ENCODE data around the gene ZNF175. TPM values are rescaled to one million over a fixed set of nuclear protein-coding genes. Genes with fewer than 3 reads are reported as not detected.

ZNF175 gene
- 53.3 and 97.8 TPM in 2 replicates for total RNA-seq (2011; cell fraction: chromatin; rRNA removed; ENCODE audit: low replicate concordance)
- total RNA-seq (2011; cell fraction: nucleolus; rRNA removed), result 31.9 and 40.5 TPM in 2 replicates
- 60.0 and 79.1 TPM in 2 replicates for total RNA-seq (2011; cell fraction: nucleoplasm; rRNA removed)
- total RNA-seq (2014; rRNA removed) (5.8 and 6.6 TPM in 2 replicates), total RNA-seq (2014; rRNA removed; fragmentation: Illumina TruSeq; extraction: Trizol) (19.0 and 22.1 TPM in 2 replicates), total RNA-seq (2015; rRNA removed; fragmentation: Illumina TruSeq; extraction: Trizol) (13.9 and 14.0 TPM in 2 replicates), total RNA-seq (2021) (19.5 and 23.7 TPM in 2 replicates), polyA plus RNA-seq (2011; rRNA removed) (37.1 and 37.9 TPM in 2 replicates), polyA plus RNA-seq (2014; fragmentation: Illumina TruSeq; extraction: Trizol) (17.5 and 21.4 TPM in 2 replicates), polyA plus RNA-seq (2014; fragmentation: Nextera tagmentation; extraction: Ambion mirVana) (1 to 10 TPM; 3.7 to 4.4 TPM), polyA plus RNA-seq (2014; rRNA removed) (11.1 and 12.8 TPM in 2 replicates), polyA minus RNA-seq (2011; rRNA and poly(A)+ RNA removed) (38.3 and 54.3 TPM in 2 replicates), Bru-seq, nascent RNA (percentile 91 among the genes with signal in this experiment), BruChase-seq, experiment 1, labeled RNA remaining after a 2-hour chase (percentile 92 among the genes with signal in this experiment), BruChase-seq, experiment 2, labeled RNA remaining after a 6-hour chase (percentile 91 among the genes with signal in this experiment)
- 5.6 and 11.8 TPM in 2 replicates for polyA plus RNA-seq (2011; cell fraction: cytosol; rRNA removed)
- polyA plus RNA-seq (2011; cell fraction: nucleus; rRNA removed), result 40.2 and 52.7 TPM in 2 replicates
- polyA plus RNA-seq (2012), result 23.6 and 33.7 TPM in 2 replicates
- polyA minus RNA-seq (2011; cell fraction: cytosol; rRNA and poly(A)+ RNA removed), result 13.5 and 26.7 TPM in 2 replicates
- polyA minus RNA-seq (2011; cell fraction: nucleus; rRNA and poly(A)+ RNA removed), result 19.4 and 42.9 TPM in 2 replicates
- long read RNA-seq, experiment 1, full-length matches to known transcripts, result 11 of 31 reads
- long read RNA-seq, experiment 1, partial matches to known transcripts, result 4 of 31 reads
- long read RNA-seq, experiment 1, other reads (novel, unspliced or antisense), result 16 of 31 reads
- long read RNA-seq, experiment 2, full-length matches to known transcripts, result 4 of 14 reads
- long read RNA-seq, experiment 2, partial matches to known transcripts, result 0 of 14 reads
- long read RNA-seq, experiment 2, other reads (novel, unspliced or antisense), result 10 of 14 reads
- long read RNA-seq, experiment 3, partial matches to known transcripts, result 0 of 1 reads
- long read RNA-seq, experiment 3, other reads (novel, unspliced or antisense), result 1 of 1 reads

DNA sequence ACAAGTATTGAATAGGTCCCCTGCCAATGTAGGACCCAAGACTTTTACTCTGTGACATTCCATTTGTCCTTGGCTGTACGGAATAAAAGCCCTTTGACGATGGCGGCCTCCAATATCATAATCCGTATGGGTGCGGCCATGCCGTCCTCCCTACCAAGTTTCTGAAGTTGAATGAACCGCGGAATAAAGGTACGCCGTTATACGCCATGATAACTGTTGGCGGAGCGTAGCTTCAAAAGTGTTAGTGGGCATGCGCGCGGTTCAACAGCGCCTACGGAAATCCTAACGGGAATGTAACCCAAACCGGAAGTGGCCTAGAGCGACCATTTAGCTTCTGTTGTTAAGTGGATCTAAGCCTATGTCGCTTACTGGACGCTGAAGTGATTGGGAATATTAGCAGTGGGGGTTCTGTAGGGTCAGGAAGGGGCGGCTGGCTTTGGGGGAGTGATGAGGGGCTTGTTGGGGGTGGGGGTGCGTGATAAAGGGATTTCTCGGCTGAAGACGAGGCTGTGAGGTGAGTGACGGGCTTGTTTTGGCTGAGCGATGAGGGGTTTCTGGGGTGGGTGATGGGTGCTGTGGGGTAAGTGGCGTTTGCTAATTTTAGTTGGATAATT, at the start of gene ZNF175:
Gene ZNF175 (plus strand): TSS at position 322 of the 614 bp plus-strand sequence. CDS start 2,047 bp downstream, outside the sequence.
- no peaks in the 10 kb centered on the region for H4K20me1 ChIP-seq (replicated peaks; ENCODE audit: control insufficient read depth, insufficient read depth, low read length)
- H3K27ac ChIP-seq (ENCODE audit: extremely low read depth, low read depth, low read length), result peak within 1 kb of the TSS; percentile 76
- WGBS (ENCODE audit: insufficient coverage, low coverage, missing lambda C conversion rate), result under 1% methylated on average over 29 of the region's 30 CpGs
- ChIA-PET CTCF (ENCODE audit: low intra/inter-chr PET ratio) (no interaction called here), POLR2A (interaction anchor here (0.7 to 1.9 kb wide), 6 partner anchors 10 to 130 kb away, joined by 3 to 16 read pairs (median 4); no protein-coding TSS in a partner anchor)
- H3K9me1 ChIP-seq (ENCODE audit: control insufficient read depth, insufficient read depth, low read length), result no peaks in the 10 kb centered on the region
- H2AFZ ChIP-seq (ENCODE audit: low read depth, low read length), result peak within 1 kb of the TSS; percentile 88
- DNase-seq (ENCODE audit: extremely low read depth in 1 of 4, low spot score in 3 of 4), result peak; percentile 79 to 98 (median 82)
- in situ Hi-C loops (cut with MboI) (no loop called here), intact Hi-C loops (cut with micrococcal nuclease) (no loop called here)
- peaks cover 14 to 54% of the 10 kb centered on the region in 2 experiments for H3K4me1 ChIP-seq (replicated peaks in 1 of 2; ENCODE audit: control insufficient read depth in 2 of 2, insufficient read depth in 2 of 2, low read length in 2 of 2)
- peak; percentile 97 for FAIRE-seq
- BruUV-seq (replicated peaks), result no TSS peak
- peaks cover 51% of the 10 kb centered on the region for H3K79me2 ChIP-seq (ENCODE audit: control insufficient read depth, insufficient read depth, low read length)
- H3K4me2 ChIP-seq (ENCODE audit: insufficient read depth, low read length), result peak within 1 kb of the TSS; percentile 97
- peak within 1 kb of the TSS; percentile 66 to 86; a peak in 3 of 4 replicates for H3K9ac ChIP-seq (ENCODE audit: insufficient read depth in 1 of 2, low read depth in 2 of 2, low read length in 2 of 2)
- H3K36me3 ChIP-seq (ENCODE audit: control insufficient read depth, insufficient read depth, low read length), result peaks cover 34% of the 10 kb centered on the region
- H3K4me3 ChIP-seq, result peak within 1 kb of the TSS; percentile 71
- peak; percentile 91 for ATAC-seq
- H3K9me3 ChIP-seq (replicated peaks; ENCODE audit: control insufficient read depth, insufficient read depth, low read depth, low read length), result no peaks in the 10 kb centered on the region
- no peaks in the 10 kb centered on the region for H3K27me3 ChIP-seq (ENCODE audit: control insufficient read depth in 2 of 2, insufficient read depth in 2 of 2, low read length in 2 of 2)
- TF ChIP-seq, protein P1, sequence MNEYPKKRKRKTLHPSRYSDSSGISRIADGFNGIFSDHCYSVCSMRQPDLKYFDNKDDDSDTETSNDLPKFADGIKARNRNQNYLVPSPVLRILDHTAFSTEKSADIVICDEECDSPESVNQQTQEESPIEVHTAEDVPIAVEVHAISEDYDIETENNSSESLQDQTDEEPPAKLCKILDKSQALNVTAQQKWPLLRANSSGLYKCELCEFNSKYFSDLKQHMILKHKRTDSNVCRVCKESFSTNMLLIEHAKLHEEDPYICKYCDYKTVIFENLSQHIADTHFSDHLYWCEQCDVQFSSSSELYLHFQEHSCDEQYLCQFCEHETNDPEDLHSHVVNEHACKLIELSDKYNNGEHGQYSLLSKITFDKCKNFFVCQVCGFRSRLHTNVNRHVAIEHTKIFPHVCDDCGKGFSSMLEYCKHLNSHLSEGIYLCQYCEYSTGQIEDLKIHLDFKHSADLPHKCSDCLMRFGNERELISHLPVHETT (CRISPR knock-in tag; conservative IDR thresholded peaks at IDR 0.05 in 1 of 2, IDR thresholded peaks at IDR 0.05 in 1 of 2), result peak in 1 of 2 experiments; percentile 76; a peak in 2 of 4 replicates
- peak; percentile 60; the same call in 1 of the 2 replicates for TF ChIP-seq POLR2AphosphoS5 (IDR thresholded peaks at IDR 0.05; ENCODE audit: control insufficient read depth, insufficient read depth, low read depth, low read length)
- TF ChIP-seq DMBX1 (CRISPR knock-in tag; IDR thresholded peaks at IDR 0.05; ENCODE audit: borderline replicate concordance), result peak; percentile 40; the same call in 1 of the 2 replicates
- TF ChIP-seq NRF1 (conservative IDR thresholded peaks at IDR 0.05 in 1 of 2, IDR thresholded peaks at IDR 0.05 in 1 of 2), result peak; percentile 93 to 95
- TF ChIP-seq PCBP2 (IDR thresholded peaks at IDR 0.05; ENCODE audit: low read depth, low read length, poor library complexity, severe bottlenecking), result no peak
- TF ChIP-seq GTF2E2 (tag; IDR thresholded peaks at IDR 0.05), result peak; percentile 76; the same call in 1 of the 2 replicates
- TF ChIP-seq BMI1 (IDR thresholded peaks at IDR 0.05; ENCODE audit: low read length), result no peak
- TF ChIP-seq C11orf30 (IDR thresholded peaks at IDR 0.05; ENCODE audit: low read depth), result peak; percentile 54; the same call in 1 of the 2 replicates
- TF ChIP-seq NR2C2 (CRISPR knock-in tag; IDR thresholded peaks at IDR 0.05), result no peak
- peak; percentile 92 for TF ChIP-seq NR2C2 (tag; IDR thresholded peaks at IDR 0.05)
- no peak for TF ChIP-seq IRF2 (CRISPR knock-in tag; IDR thresholded peaks at IDR 0.05)
- peak; percentile 87 for TF ChIP-seq ETV1 (tag; conservative IDR thresholded peaks at IDR 0.05; ENCODE audit: low read depth)
- no peak for TF ChIP-seq HMGN3 (IDR thresholded peaks at IDR 0.05; ENCODE audit: borderline replicate concordance, extremely low read depth, insufficient read length, low read depth, low read length)
- TF ChIP-seq TCFL5 (CRISPR knock-in tag; conservative IDR thresholded peaks at IDR 0.05), result no peak
- TF ChIP-seq ZBTB7A (IDR thresholded peaks at IDR 0.05; ENCODE audit: borderline replicate concordance, control insufficient read depth, low read depth, low read length), result peak; percentile 33; the same call in 1 of the 2 replicates

Data from K562 (cell line).